H9 (cell line): ENCODE measurements around the gene F7. TPM values are rescaled to one million over a fixed set of nuclear protein-coding genes. Genes with fewer than 3 reads are reported as not detected.

Source experiments
- DNase-seq: peaks from one replicate; pipeline ENCODE4 v3.0.0-alpha.2; 2017
- H2AFZ ChIP-seq: one replicate; pipeline ENCODE4 v1.6.1; 2013; ENCODE audit warnings: mild to moderate bottlenecking, low read length, control low read depth, moderate library complexity
- H2AK5ac ChIP-seq: 2 replicates; pipeline ENCODE4 v1.6.1; 2013; ENCODE audit warnings: low read length, control low read depth, mixed read lengths; ENCODE audit not compliant: insufficient read length
- H2BK120ac ChIP-seq: one replicate; pipeline ENCODE4 v1.6.1; 2013; ENCODE audit warnings: low read depth, mild to moderate bottlenecking, low read length, control low read depth, inconsistent platforms; ENCODE audit not compliant: poor library complexity, severe bottlenecking
- H2BK12ac ChIP-seq: 2 replicates; pipeline ENCODE4 v1.6.1; 2013; ENCODE audit warnings: low read length, control low read depth, mixed read lengths, low read depth; ENCODE audit not compliant: insufficient read length
- H2BK15ac ChIP-seq: 2 replicates; pipeline ENCODE4 v1.6.1; 2013; ENCODE audit warnings: low read depth, low read length, control low read depth
- H2BK20ac ChIP-seq: one replicate; pipeline ENCODE4 v1.6.1; 2013; ENCODE audit warnings: low read depth, mild to moderate bottlenecking, low read length, control low read depth, inconsistent platforms; ENCODE audit not compliant: poor library complexity, severe bottlenecking
- H2BK5ac ChIP-seq: 2 replicates; pipeline ENCODE4 v1.6.1; 2013; ENCODE audit warnings: low read length, control low read depth, mixed read lengths; ENCODE audit not compliant: insufficient read length
- H3K14ac ChIP-seq: 2 replicates; pipeline ENCODE4 v1.6.1; 2013; ENCODE audit warnings: low read length, control low read depth; ENCODE audit not compliant: insufficient read depth
- H3K18ac ChIP-seq: 2 replicates; pipeline ENCODE4 v1.6.1; 2013; ENCODE audit warnings: low read depth, mild to moderate bottlenecking, mixed read lengths, low read length, control low read depth; ENCODE audit not compliant: insufficient read length
- H3K23ac ChIP-seq: 2 replicates; pipeline ENCODE4 v1.6.1; 2013; ENCODE audit warnings: low read length, control low read depth, mixed read lengths, low read depth; ENCODE audit not compliant: insufficient read length
- H3K23me2 ChIP-seq: 2 replicates; pipeline ENCODE4 v1.6.1; 2013; ENCODE audit warnings: low read depth, mild to moderate bottlenecking, mixed read lengths, low read length, control low read depth; ENCODE audit not compliant: insufficient read length, poor library complexity, severe bottlenecking
- H3K27ac ChIP-seq: 2 replicates; pipeline ENCODE4 v1.5.1; 2013; ENCODE audit warnings: low read length, control low read depth, mixed read lengths, low read depth; ENCODE audit not compliant: insufficient read length
- H3K27me3 ChIP-seq: 2 replicates; pipeline ENCODE4 v1.6.1; 2013; ENCODE audit warnings: low read length, control low read depth, inconsistent platforms; ENCODE audit not compliant: insufficient read depth
- H3K4ac ChIP-seq: 2 replicates; pipeline ENCODE4 v1.6.1; 2013; ENCODE audit warnings: low read depth, mild to moderate bottlenecking, control low read depth, inconsistent platforms, low read length, moderate library complexity
- H3K4me1 ChIP-seq: 2 replicates; pipeline ENCODE4 v1.6.1; 2013; ENCODE audit warnings: low read length, control low read depth, inconsistent platforms; ENCODE audit not compliant: insufficient read depth
- H3K4me2 ChIP-seq: 2 replicates; pipeline ENCODE4 v1.6.1; 2013; ENCODE audit warnings: low read length, control low read depth, mixed read lengths; ENCODE audit not compliant: insufficient read length, insufficient read depth
- H3K56ac ChIP-seq: 2 replicates; pipeline ENCODE4 v1.6.1; 2013; ENCODE audit warnings: low read depth, mild to moderate bottlenecking, mixed read lengths, low read length, control low read depth; ENCODE audit not compliant: insufficient read length
- H3K79me1 ChIP-seq: 2 replicates; pipeline ENCODE4 v1.6.1; 2013; ENCODE audit warnings: low read depth, mild to moderate bottlenecking, moderate library complexity, low read length, control low read depth, inconsistent platforms; ENCODE audit not compliant: insufficient read depth, poor library complexity, severe bottlenecking
- H3K79me2 ChIP-seq: 2 replicates; pipeline ENCODE4 v1.6.1; 2013; ENCODE audit warnings: low read length, control low read depth, inconsistent platforms; ENCODE audit not compliant: insufficient read depth
- H3K9ac ChIP-seq: 2 replicates; pipeline ENCODE4 v1.6.1; 2013; ENCODE audit warnings: low read length, control low read depth, mixed read lengths; ENCODE audit not compliant: insufficient read length; ENCODE audit errors: extremely low read depth
- H3K9me3 ChIP-seq: one replicate; pipeline ENCODE4 v1.6.1; 2013; ENCODE audit warnings: low read depth, low read length, inconsistent platforms; ENCODE audit not compliant: control insufficient read depth
- H3T11ph ChIP-seq: one replicate; pipeline ENCODE4 v1.6.1; 2013; ENCODE audit warnings: mild to moderate bottlenecking, low read length, control low read depth, inconsistent platforms
- H4K20me1 ChIP-seq: one replicate; pipeline ENCODE4 v1.6.1; 2013; ENCODE audit not compliant: control insufficient read depth, insufficient read length, insufficient read depth
- H4K5ac ChIP-seq: 2 replicates; pipeline ENCODE4 v1.6.1; 2013; ENCODE audit warnings: low read depth, mild to moderate bottlenecking, mixed read lengths, low read length, control low read depth; ENCODE audit not compliant: insufficient read length
- H4K8ac ChIP-seq: replicated peaks from 2 replicates; pipeline ENCODE4 v1.6.1; 2013; ENCODE audit warnings: low read length, control low read depth, mixed read lengths, low read depth; ENCODE audit not compliant: insufficient read length
- H4K91ac ChIP-seq: 2 replicates; pipeline ENCODE4 v1.6.1; 2013; ENCODE audit warnings: low read depth, mild to moderate bottlenecking, moderate library complexity, mixed read lengths, low read length, control low read depth; ENCODE audit not compliant: insufficient read length
- H3K27ac Mint-ChIP-seq, 3 experiments: 2 replicates in 2 of 3; 3 replicates in 1 of 3; pipeline ENCODE4 v1.8.0; 2020 to 2021; ENCODE audit warnings: mixed read lengths in 3 of 3, mild to moderate bottlenecking in 1 of 3, moderate library complexity in 1 of 3
- H3K27me3 Mint-ChIP-seq: 2 replicates; pipeline ENCODE4 v1.8.0; 2021; ENCODE audit warnings: low read depth, mild to moderate bottlenecking, moderate library complexity, mixed read lengths
- H3K36me3 Mint-ChIP-seq, 3 experiments: 2 replicates in 2 of 3; 3 replicates in 1 of 3; pipeline ENCODE4 v1.8.0; 2020 to 2021; ENCODE audit warnings: low read depth in 3 of 3, mixed read lengths in 3 of 3; ENCODE audit not compliant: insufficient read depth in 1 of 3
- H3K4me1 Mint-ChIP-seq, 2 experiments: 2 replicates each; pipeline ENCODE4 v1.8.0; 2020; ENCODE audit warnings: mixed read lengths in 2 of 2
- H3K4me3 Mint-ChIP-seq, 2 experiments: 2 replicates in 1 of 2; 3 replicates in 1 of 2; pipeline ENCODE4 v1.8.0; 2020 to 2021; ENCODE audit warnings: mild to moderate bottlenecking in 2 of 2, mixed read lengths in 2 of 2, moderate library complexity in 1 of 2
- H3K9me3 Mint-ChIP-seq, 2 experiments: 2 replicates in 1 of 2; 3 replicates in 1 of 2; pipeline ENCODE4 v1.8.0; 2020; ENCODE audit warnings: mild to moderate bottlenecking in 2 of 2, mixed read lengths in 2 of 2, moderate library complexity in 1 of 2
- CTCF ChIP-seq: fragments of 200-600 bp; sonication (generic); conservative IDR thresholded peaks from 3 replicates; pipeline ENCODE4 v1.8.0; 2021; ENCODE audit warnings: antibody characterized with exemption, mild to moderate bottlenecking
- WGBS: extraction: QIAGEN DNeasy Blood & Tissue Kit; methylation state at CpG from one replicate; pipeline ENCODE4 v1.1.7; 2013; ENCODE audit warnings: missing lambda C conversion rate, low lambda C conversion rate, mixed read lengths; ENCODE audit not compliant: insufficient read length; ENCODE audit errors: extremely low coverage; 5-methylcytosine and 5-hydroxymethylcytosine counted together
- total RNA-seq: library from RNA; stranded (reverse); gene quantifications from 2 replicates; pipeline ENCODE4 v1.2.1, GENCODE V29; 2021

The F7 gene
- total RNA-seq, 1 experiment from 2014 or later: 0.81 TPM

GRCh38 chr13:113074876-113075275 is 30.7 kb upstream of the F7 start:
- Histone ChIP-seq H2BK12ac (no peak overlapping the region), H3K56ac (no peak overlapping the region), H4K8ac (no peak overlapping the region), H2AK5ac (no peak overlapping the region), H3K23ac (no peak overlapping the region), H3K4me2 (no peak overlapping the region), H3K4ac (no peak overlapping the region), H2AFZ (no peak overlapping the region), H4K20me1 (no peaks in the 10 kb centered on the region), H3K79me1 (no peaks in the 10 kb centered on the region), H2BK15ac (no peak overlapping the region; the same call in 1 of the 2 replicates), H3K27me3 (no peaks in the 10 kb centered on the region), H3K23me2 (no peaks in the 10 kb centered on the region), H4K5ac (no peak overlapping the region), H3K9me3 (no peaks in the 10 kb centered on the region), H3K27ac (no peak overlapping the region), H4K91ac (no peak overlapping the region), H2BK5ac (no peak overlapping the region), H2BK20ac (no peak overlapping the region), H3K4me1 (no peaks in the 10 kb centered on the region; the same call in 1 of the 2 replicates), H3K9ac (no peak overlapping the region), H3T11ph (no peak overlapping the region), H3K79me2 (no peaks in the 10 kb centered on the region), H3K18ac (no peak overlapping the region), H3K14ac (no peak overlapping the region), H2BK120ac (no peak overlapping the region)
- Mint-ChIP-seq H3K4me1 (peaks cover 6% of the 10 kb centered on the region in 2 experiments), H3K4me3 (no peak overlapping the region), H3K27me3 (no peaks in the 10 kb centered on the region), H3K36me3 (peaks cover 10 to 15% (median 13%) of the 10 kb centered on the region in 3 experiments; a peak in 5 of 7 replicates), H3K27ac (no peak overlapping the region), H3K9me3 (peaks cover 0 to 4% of the 10 kb centered on the region in 2 experiments; a peak in 2 of 5 replicates)
- no CpG with 5 or more reads among the region's 22 CpGs for WGBS
- TF ChIP-seq CTCF: no peak
- no peak for DNase-seq
